Forelimb muscle (tissue), 1 donor: Measurements from ENCODE around the gene KCTD13. TPM values are rescaled to one million over a fixed set of nuclear protein-coding genes. Genes with fewer than 3 reads are reported as not detected.
"Not testable (repeated sequence)": the region's sequence is repeated elsewhere in the genome, so short reads cannot be mapped to it uniquely, and the experiment has no call there.

ENCODE experiments used
- DNase-seq: peaks from one replicate; pipeline ENCODE4 v3.0.0-alpha.2; 2013; ENCODE audit warnings: low read depth
- polyA plus RNA-seq: library from polyadenylated mRNA; unstranded; fragments of 120-200 nt; gene quantifications from one replicate; pipeline ENCODE4 v1.2.1, GENCODE V29; 2013; ENCODE audit not compliant: insufficient read length

Gene KCTD13
- polyA plus RNA-seq, 1 donor, result 11.7 TPM

DNA sequence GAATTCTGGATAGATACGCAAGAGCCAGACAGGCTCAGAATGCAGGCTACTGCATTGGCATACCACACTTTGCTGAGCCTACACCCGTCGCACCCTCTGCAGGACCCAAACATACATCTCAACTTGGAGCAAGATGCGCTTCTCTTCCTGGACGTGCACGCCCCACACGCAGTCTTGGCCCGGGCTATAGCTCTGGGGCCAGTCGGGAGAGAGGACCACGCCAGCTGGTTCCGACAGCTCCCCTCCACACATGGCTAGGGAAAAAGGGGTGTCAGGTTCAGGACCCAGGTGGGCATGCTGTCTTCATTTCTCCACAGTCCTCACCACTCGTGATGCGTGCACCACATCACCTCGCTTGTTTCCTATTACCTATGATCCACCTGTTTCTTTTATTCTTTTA, 47.9 kb downstream of the KCTD13 start:
- no peak for DNase-seq

DNA sequence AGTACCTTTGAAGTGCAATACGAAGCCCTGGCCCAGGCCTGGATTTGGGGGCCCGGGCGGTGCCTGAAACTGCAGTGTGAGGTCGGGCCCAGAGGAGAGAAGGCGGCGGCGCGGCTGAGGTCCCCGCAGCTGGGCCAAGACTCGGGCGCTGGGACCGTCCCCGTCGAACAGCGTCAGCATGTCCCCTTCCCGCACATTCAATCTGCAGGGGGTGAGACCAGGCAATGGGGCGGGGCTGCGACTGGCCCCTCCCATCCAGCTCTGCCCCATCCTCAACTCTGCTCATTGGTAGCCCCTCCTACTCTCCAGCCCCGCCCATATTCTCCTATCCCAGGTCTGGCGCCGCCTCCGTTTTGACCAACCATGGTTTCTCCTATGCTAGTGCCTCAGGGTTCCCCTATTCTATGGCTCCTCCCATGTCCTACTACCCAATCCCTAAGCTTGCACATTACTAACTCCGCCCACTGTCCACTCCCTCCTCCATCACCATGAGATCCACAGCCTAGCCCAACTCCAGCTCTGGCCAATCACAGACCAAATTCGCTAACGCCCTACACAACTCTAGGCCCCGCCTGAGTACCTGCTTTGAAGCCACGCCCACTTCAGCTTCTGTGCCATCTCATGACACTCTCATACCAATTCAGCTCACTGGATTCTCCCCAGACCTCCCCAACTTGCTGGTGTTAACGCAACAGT, 48.6 kb downstream of the KCTD13 start:
- DNase-seq, result no peak

DNA sequence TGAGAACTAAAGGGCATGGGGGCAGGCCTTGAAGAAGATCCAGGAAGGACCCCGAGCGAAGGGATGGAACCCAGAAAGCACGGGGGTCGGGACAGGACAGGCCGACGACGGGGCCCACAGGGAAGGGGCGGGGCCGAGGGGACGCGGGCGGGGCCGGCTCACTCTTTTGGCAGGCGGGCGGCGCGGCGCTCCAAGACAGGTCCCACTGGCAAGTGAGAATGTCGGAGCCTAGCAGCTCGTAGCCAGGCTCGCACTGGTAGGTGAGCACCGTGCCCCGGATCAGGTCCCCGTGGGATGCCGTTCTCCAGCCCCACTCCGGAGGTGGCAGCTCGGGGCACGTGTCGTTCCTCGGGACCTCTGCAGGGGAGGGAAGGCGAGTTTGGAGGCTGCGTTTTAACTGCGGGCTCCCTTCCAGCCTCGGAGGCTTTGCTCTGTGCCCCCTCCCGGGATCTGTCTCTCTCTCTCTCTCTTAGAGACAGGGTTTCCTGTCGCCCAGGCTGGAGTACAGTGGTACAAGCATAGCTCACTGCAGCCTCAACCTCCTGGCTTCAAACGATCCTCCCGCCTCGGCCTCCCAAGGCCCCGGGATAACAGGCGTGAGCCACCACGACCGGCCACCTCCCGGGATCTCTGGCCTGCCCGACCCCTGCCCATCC, 49.3 kb downstream of the KCTD13 start:
- no peak for DNase-seq

DNA sequence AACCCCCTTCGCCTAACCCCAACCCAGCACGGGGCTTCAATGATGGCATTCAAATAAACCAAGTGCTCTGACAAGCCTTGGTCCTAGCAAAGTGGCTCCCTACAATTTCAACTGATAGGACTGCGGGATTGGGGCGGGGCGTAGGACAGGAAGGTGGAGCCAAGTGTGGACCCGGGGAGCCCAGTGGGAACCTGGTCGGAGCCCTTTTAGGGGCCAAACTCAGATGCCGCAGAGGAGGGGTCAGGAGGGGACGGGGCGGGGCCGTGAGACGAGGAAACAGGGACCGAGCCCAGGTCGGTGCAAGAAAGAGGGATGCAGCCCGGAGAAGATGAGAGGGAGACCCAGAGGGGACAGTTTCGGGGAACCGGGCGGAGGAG, 49.8 kb downstream of the KCTD13 start:
- DNase-seq, result no peak

DNA sequence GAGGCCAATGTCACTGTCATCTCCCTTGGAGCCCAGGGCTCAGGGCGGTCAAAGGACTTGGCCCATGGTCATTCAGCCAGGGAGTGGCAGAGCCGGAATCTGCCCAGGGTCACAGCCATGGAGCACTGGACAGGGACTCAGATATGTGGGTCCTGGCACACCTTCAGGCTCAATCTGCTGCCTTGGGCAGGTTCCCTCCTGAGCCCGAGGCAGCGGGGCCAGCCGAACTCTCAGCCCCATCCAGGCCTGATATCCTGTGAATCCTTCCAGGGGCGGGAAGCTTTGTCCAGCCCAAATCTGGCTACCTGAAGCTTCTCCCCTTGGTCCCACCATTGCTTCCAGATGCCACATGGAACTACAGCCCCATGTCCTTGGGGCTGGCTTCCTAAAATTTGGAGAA, 50.8 kb downstream of the KCTD13 start:
- no peak for DNase-seq

GRCh38 chr16:29873319-29873718, 52.7 kb downstream of the KCTD13 start:
- no peak for DNase-seq

- no peak for DNase-seq
Measured at GRCh38 chr16:29871822-29872546, 54.0 kb downstream of the KCTD13 start.

- DNase-seq, result not testable (repeated sequence)
Measured at GRCh38 chr16:29869067-29869466, 57.0 kb downstream of the KCTD13 start.

GRCh38 chr16:29868396-29869009, 57.5 kb downstream of the KCTD13 start:
- no peak for DNase-seq

GRCh38 chr16:29864205-29864604, 61.8 kb downstream of the KCTD13 start:
- no peak for DNase-seq

GRCh38 chr16:29863669-29863984, 62.4 kb downstream of the KCTD13 start:
- DNase-seq, result no peak

GRCh38 chr16:29862884-29863668, 63.0 kb downstream of the KCTD13 start, which contains the start of gene CDIPT:
CDIPT (minus strand) TSS chr16:29863226; CDS start chr16:29862857, 369 bp downstream.
- peak; percentile 94 for DNase-seq

DNA sequence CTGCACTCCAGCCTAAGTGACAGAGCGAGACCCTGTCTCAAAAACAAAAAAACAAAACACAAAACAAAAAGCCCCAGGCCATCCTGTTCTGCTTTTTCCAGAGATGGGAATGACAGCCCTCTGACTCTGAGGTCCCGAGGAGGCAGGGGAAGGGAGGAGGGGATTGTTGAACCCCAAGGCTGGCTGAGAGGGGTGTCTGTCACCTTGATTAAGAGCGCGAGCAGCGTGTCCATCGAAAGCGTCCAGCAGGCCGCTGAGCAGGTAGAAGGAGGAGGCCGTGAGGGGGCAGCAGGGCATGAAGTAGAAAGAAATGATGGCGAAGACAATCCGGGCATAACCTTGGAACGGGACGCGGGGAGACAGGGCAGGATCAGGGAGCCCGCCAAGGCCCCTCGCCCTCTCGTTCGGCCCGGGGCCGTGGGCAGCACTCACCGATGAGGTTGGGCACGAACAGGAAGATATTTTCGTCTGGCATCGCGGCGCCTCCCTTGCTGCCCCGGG, 63.6 kb downstream of the KCTD13 start:
- no peak for DNase-seq

DNA sequence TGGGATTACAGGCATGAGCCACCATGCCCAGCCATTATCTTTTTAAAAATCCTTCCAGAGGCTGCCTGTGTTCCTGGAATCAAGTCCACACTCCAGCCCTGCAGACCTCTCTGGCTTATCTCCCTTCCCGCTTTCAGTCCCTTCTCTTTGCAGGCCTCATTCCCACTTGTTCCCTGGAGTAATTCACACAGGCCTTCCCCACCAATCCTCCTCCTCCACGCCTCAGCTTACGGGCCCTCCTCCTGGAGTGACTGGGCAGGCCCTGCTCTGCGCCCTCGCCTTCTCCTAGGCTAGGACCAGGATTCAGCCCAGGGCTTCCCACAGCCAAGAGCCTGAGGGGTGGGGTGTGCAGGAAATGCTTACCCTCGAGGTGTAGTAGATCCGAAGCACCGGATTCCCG, 65.8 kb downstream of the KCTD13 start:
- DNase-seq, result no peak

DNA sequence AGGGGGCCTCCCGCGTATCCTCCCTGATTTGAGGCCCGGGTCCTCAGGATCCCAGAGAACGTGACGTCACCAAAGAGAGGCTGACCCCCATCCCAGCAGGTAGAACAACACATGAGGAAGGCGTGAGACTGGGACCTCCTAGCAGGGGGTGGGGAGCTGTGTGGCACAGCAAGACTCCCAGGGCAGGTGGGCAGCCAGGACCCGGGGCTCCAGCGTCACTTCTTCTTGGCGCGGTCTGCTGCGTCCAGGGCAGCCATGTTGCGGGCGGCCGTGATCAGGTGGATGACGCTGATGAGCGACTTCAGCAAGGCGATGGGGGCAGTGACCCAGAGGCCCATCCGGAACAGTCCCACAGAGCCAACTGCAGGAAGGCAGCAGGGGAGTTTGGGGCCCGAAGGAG, 67.1 kb downstream of the KCTD13 start:
- no peak for DNase-seq

DNA sequence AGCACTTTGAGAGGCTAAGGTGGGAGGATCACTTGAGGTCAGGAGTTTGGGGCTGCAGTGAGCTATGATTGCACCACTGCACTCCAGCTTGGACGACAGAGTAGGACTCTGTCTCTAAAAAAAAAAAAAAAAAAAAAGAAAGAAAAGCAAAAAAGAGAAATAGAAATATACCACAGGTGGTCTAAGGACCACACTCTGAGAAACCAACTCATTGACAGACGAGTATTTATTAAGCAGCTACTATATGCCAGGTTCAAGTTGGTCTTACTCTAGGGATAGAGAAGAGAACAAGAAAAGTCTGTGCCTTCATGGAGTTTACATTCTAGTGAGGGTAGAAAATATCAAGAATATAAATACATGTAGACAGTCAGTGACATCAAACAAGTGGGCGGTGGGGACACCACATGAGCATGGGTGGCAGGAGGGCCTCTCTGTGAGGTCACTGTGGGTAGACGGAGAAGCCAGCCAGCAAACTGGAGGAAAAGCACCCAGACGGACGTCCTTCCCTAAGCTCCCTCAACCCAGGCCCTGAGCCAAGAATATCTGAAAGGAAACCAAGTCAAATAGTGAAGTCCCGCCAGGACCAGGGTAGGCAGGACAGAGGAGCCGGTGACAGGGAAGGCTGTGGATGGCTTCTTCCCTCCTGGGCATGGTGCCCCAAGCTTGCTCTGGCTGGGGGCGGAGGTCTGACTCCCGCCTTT, 67.7 kb downstream of the KCTD13 start:
- DNase-seq, result no peak

GRCh38 chr16:29857133-29857760, 68.8 kb downstream of the KCTD13 start:
- no peak for DNase-seq
